RCC 7860 (cell line): ENCODE data around the gene PCBD2.
"Not testable (repeated sequence)": the region's sequence is repeated elsewhere in the genome, so short reads cannot be mapped to it uniquely, and the experiment has no call there.

Experiments used
- DNase-seq: peaks from one replicate; pipeline ENCODE4 v3.0.0-alpha.2; 2015; ENCODE audit warnings: low spot score
- FAIRE-seq: peaks from 2 replicates; lab custom pipeline; 2012; peaks lifted over from hg19 to GRCh38; lab: Jason Lieb, UNC

PCBD2 gene

DNA sequence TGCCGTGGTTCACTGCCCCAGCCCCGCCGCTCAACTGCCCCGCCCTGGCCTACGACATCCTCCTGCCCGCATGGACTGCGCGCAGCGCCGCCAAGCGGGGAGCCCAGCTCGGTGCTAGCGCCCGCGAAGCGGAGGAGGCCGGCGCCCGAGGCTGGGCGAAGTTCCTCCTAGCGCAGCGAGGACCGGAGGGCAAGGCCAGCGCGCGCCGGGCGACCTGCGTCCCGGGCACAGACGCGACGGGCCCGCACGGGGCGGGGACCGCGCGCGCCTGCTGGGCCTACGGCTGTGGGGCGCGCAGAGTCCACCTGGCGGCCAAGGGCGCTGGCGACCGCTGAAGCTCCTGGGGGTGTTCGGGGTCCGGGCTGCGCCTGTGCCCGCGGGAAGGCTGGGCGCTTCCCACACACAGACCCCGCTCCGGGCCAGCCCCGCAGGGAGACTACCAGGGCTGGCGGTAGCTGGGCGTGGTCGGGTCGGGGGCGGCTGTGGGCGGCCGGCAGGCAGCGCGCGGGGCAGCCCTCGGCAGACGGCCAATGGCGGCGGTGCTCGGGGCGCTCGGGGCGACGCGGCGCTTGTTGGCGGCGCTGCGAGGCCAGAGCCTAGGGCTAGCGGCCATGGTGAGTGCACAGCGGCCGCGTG is at the start of gene PCBD2:
Gene PCBD2, plus strand, starts transcription at position 522 of the 636 bp plus-strand sequence. Its CDS starts 9 bp downstream, at position 531.
- DNase-seq (peak; percentile 85), FAIRE-seq (no peak)

- FAIRE-seq, DNase-seq: not testable (repeated sequence)
These were observed 48.5 kb upstream of the PCBD2 start for GRCh38 chr5:134856465-134856864.

GRCh38 chr5:134857401-134857800 is 47.5 kb upstream of the PCBD2 start:
- FAIRE-seq (no peak), DNase-seq (no peak)

GRCh38 chr5:134864707-134865106 is 40.2 kb upstream of the PCBD2 start:
- no peak for FAIRE-seq
- DNase-seq: no peak

GRCh38 chr5:134873494-134873893 is 31.4 kb upstream of the PCBD2 start:
- FAIRE-seq: no peak
- DNase-seq: no peak

GRCh38 chr5:134873987-134874830 is 30.7 kb upstream of the PCBD2 start, which contains the start of gene TXNDC15:
Gene TXNDC15, plus strand, starts transcription at chr5:134874371. Its CDS starts 57 bp downstream, at chr5:134874428.
- no peak for FAIRE-seq
- DNase-seq: peak; percentile 68

GRCh38 chr5:134874831-134875655 is 29.9 kb upstream of the PCBD2 start:
- peak; percentile 56 for FAIRE-seq
- peak; percentile 30 for DNase-seq

DNA sequence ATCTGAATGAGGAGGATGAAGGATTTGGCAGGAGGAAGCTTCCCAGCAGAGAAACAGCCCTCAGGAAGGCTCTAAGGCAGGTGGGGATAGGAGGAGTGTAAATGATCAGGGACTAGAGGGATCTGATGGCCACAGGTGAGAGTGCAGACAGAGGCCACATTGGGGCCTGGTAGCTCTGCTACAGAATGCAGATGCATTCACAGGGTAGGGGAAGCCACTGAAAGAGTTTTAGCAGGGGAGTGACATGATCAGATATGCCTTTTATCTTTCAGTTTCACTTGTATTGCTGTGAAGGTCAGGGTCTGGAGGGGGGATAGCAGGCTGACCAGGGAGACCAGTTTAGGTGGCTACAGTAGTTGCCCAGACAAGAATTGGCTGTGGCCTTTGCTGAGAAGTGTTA is 27.8 kb upstream of the PCBD2 start:
- no peak for FAIRE-seq
- DNase-seq: no peak

DNA sequence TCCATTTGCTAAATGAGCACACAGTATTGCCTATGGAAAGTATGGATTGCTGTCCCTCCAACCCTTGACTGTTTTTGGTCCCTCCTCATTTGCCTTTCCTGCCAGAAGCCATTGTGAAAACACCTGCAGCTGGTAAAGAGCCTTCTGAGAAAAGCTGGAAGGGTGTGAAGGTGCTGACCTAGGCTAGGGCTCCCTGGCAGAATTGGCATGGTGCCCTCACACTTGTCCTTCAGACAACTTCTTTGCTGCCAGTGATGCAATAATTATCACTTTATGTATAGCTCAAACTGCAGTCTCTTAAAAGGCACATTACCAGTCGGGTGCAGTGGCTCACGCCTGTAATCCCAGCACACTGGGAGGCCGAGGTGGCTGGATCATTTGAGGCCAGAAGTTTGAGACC is 26.5 kb upstream of the PCBD2 start:
- DNase-seq (no peak), FAIRE-seq (no peak)

DNA sequence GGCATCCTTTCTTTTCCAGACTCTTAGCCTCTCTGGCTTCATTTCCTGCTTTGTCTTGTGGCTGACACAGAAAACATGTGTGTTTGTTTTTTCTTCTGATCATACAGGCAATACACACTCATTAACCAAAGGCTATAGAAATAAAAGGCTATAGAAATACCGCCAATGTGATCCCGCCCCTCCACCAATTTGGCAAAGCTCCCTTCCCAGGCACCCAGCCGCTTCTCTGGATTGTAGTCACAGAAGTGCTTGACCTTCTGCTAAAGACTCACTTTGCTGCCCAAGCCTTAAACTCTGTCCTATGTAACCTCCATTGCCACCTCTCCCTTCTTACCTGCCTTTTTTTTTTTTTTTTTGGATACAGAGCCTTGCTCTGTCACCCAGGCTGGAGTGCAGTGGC is 25.5 kb upstream of the PCBD2 start:
- no peak for DNase-seq
- no peak for FAIRE-seq

DNA sequence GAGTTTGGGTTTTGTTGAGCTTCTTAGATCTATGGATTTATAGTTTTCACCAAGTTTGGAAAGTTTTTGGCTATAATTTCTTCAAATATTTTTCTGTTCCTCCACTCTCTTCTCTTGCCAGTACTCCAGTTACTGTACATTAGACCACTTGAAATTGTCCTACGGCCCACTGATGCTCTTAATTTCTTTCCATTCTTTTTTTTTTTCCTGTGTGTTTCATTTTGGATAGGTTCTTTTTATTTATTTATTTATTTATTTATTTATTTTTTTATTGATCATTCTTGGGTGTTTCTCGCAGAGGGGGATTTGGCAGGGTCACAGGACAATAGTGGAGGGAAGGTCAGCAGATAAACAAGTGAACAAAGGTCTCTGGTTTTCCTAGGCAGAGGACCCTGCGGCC is 24.0 kb upstream of the PCBD2 start:
- FAIRE-seq, DNase-seq: not testable (repeated sequence)

DNA sequence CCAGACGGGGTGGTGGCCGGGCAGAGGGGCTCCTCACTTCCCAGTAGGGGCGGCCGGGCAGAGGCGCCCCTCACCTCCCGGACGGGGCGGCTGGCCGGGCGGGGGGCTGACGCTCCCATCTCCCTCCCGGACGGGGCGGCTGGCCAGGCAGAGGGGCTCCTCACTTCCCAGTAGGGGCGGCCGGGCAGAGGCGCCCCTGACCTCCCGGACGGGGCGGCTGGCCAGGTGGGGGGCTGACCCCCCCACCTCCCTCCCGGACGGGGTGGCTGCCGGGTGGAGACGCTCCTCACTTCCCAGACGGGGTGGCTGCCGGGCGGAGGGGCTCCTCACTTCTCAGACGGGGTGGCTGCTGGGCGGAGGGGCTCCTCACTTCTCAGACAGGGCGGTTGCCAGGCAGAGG is 23.2 kb upstream of the PCBD2 start:
- not testable (repeated sequence) for FAIRE-seq, DNase-seq

- FAIRE-seq: no peak
- DNase-seq: no peak
These were observed 17.3 kb upstream of the PCBD2 start for GRCh38 chr5:134887593-134888159.

DNA sequence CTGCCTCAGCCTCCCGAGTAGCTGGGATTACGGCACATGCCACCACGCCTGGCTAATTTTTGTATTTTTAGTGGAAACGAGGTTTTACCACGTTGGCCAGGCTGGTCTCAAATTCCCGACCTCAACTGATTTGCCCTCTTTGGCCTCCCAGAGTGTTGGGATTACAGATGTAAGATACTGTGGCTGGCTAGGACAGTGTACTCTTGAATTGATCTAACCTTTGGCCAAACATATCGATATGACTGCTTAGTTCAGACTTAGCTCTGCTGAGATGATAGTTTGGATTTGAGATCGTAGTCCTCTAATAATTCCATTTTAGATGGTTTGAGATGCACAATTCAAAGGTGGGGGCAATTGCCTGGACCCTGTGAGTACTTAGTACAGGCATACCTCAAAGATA is 15.6 kb upstream of the PCBD2 start:
- DNase-seq (no peak), FAIRE-seq (no peak)

- no peak for DNase-seq
- FAIRE-seq: no peak
These were observed 13.5 kb upstream of the PCBD2 start for GRCh38 chr5:134891473-134891872.

DNA sequence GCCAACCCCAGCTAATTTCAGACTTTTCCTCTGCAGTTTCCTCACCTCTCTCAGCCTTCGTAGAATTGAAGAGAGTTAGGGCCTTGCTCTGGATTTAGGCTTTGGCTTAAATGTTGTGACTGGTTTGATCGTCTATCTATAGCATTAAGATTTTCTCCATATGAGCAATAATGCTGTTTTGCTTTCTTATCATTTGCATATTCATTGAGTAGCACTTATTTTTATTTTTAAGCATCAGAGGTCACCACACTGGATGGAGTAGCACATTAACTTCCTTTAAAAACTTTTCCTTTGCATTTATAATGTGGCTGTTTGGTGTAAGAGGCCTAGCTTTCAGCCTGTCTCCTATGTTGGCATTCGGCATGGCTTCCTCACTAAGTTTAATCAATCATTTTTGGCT is 12.6 kb upstream of the PCBD2 start:
- DNase-seq (no peak), FAIRE-seq (no peak)

GRCh38 chr5:134892926-134893325 is 12.0 kb upstream of the PCBD2 start:
- FAIRE-seq: no peak
- DNase-seq: no peak

DNA sequence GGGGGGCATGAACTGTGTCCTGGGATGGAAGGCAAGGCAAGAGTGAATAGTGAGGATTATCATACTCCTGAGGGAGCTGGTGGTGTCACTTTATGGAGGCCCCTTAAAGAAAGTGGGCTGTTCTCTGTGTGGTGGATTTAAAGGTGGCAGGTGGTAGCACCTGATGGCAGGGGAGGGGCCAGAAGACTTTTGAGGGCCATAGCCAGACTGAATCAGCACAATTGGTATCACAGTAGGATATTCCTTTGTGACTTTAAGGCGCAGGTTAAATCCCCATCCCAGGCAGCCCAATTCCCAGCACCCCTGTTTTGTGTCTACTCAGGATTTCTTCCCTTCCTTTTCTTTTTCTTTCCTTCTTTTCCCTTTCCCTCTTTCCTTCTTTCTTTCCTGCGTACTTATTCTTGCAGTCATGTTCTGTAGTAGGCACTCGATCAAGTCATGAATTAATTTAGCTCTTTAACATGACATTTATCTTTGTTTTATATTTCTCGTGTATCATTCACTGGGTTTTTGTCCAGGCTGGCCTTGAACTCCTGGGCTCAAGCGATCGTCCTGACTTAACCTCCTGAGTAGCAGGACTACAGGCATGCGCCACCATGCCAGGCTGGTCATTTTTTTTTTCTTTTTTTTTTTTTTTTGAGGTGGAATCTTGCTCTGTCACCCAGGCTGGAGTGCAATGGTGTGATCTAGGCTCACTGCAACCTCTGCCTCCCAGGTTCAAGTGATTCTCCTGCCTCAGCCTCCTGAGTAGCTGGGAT is 11.0 kb upstream of the PCBD2 start:
- DNase-seq (no peak), FAIRE-seq (no peak)

GRCh38 chr5:134902071-134902801 is 2.7 kb upstream of the PCBD2 start:
- DNase-seq (no peak), FAIRE-seq (no peak)
